DND-41 (cell line): ENCODE measurements around the gene MBNL2.

Experiments used
- EZH2 ChIP-seq: IDR thresholded peaks from 3 replicates; pipeline ENCODE4 v1.6.1; 2012; ENCODE audit warnings: borderline replicate concordance, low read depth, mild to moderate bottlenecking, moderate library complexity, low read length, inconsistent platforms; ENCODE audit not compliant: severe bottlenecking
- TF ChIP-seq, protein P1 (sequence below): IDR thresholded peaks from 2 replicates; pipeline ENCODE4 v1.5.1; 2012; ENCODE audit warnings: borderline replicate concordance, low read length, moderate library complexity, mild to moderate bottlenecking; ENCODE audit not compliant: poor library complexity, severe bottlenecking; ENCODE audit errors: extremely low read depth

DNA sequence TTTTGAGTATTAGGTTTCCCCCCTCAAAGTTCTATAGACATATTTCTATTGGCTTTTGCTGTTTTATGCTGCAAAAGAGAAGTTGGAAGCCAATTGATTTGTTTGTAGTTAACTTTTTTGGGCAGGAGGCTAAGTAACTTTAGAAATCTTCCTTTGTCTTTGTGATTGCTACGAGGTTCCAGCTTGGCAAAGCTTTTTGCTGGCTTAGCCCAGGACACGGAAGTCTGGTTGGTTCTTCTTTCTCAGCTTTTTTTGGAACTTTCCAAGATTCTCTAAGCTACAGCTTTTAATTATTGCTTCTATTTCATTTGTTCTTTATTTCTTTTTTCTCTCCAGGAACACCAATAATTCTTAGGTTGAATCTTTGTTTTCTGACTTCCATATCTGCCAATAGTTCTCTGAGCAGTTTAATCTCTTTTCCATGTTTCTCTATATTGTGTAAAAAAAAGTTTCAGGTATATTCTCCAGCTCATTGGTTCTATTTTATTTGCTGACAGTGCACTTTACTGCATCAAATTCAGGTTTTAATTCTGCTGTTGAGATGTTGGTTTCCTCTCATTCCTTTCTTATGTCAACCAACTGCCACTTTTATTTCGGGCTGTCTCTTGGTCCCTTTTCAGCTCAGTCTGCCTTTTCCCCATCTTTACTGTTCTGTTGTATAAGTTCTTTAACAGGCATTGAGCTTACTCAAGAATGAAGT, 27.8 kb downstream of the MBNL2 start:
- TF ChIP-seq, protein P1, sequence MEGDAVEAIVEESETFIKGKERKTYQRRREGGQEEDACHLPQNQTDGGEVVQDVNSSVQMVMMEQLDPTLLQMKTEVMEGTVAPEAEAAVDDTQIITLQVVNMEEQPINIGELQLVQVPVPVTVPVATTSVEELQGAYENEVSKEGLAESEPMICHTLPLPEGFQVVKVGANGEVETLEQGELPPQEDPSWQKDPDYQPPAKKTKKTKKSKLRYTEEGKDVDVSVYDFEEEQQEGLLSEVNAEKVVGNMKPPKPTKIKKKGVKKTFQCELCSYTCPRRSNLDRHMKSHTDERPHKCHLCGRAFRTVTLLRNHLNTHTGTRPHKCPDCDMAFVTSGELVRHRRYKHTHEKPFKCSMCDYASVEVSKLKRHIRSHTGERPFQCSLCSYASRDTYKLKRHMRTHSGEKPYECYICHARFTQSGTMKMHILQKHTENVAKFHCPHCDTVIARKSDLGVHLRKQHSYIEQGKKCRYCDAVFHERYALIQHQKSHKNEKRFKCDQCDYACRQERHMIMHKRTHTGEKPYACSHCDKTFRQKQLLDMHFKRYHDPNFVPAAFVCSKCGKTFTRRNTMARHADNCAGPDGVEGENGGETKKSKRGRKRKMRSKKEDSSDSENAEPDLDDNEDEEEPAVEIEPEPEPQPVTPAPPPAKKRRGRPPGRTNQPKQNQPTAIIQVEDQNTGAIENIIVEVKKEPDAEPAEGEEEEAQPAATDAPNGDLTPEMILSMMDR = no peak
- TF ChIP-seq EZH2 = no peak
